Effector memory CD4-positive, alpha-beta T cell (primary cell): ENCODE measurements around the gene PHKG2.

ENCODE experiments used
- DNase-seq, 3 donors: peaks; one replicate each; pipeline ENCODE4 v3.0.0-alpha.2; 2020
- H3K27ac ChIP-seq: 2 replicates; pipeline ENCODE4 v1.7.0; 2013; ENCODE audit warnings: mild to moderate bottlenecking, low read length, moderate library complexity; ENCODE audit not compliant: insufficient read depth, poor library complexity, severe bottlenecking
- H3K27me3 ChIP-seq: replicated peaks from 2 replicates; pipeline ENCODE4 v1.7.0; 2013; ENCODE audit warnings: mild to moderate bottlenecking, low read length; ENCODE audit not compliant: insufficient read depth, control insufficient read depth, poor library complexity, severe bottlenecking
- H3K36me3 ChIP-seq: 2 replicates; pipeline ENCODE4 v1.7.0; 2013; ENCODE audit warnings: mild to moderate bottlenecking, low read length, moderate library complexity; ENCODE audit not compliant: control insufficient read depth, insufficient read depth
- H3K4me1 ChIP-seq: 2 replicates; pipeline ENCODE4 v1.7.0; 2013; ENCODE audit warnings: low read length, mild to moderate bottlenecking; ENCODE audit not compliant: control insufficient read depth, insufficient read depth, poor library complexity, severe bottlenecking
- H3K4me3 ChIP-seq: 2 replicates; pipeline ENCODE4 v1.7.0; 2013; ENCODE audit warnings: low read length, low read depth, mild to moderate bottlenecking; ENCODE audit not compliant: insufficient read depth, poor library complexity, severe bottlenecking
- H3K9me3 ChIP-seq: 2 replicates; pipeline ENCODE4 v1.7.0; 2013; ENCODE audit warnings: mild to moderate bottlenecking, low read length, moderate library complexity; ENCODE audit not compliant: control insufficient read depth

Gene PHKG2

DNA sequence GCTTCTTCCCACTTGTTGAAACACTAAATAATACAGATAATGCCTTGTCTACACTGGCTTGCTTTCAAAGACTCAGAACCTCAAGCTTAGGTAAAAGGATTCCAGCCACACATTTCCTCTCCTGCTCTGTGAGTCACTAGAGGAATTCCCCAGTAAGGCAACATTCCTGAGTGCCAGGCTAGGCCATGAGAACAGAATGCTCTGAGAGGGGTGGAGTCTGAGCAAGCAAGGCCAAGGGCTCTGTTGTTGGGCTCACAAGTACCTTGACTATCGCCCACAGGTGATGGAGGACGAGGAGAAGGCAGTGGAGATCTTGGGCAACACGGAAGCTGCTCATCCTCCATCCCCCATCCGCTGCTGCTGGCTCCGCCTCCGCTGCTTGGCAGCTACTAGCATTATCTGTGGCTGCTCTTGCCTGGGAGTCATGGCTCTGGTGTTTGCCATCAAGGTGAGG is 6.7 kb upstream of the PHKG2 start:
- Histone ChIP-seq H3K4me1 (no peaks in the 10 kb centered on the region), H3K27me3 (no peaks in the 10 kb centered on the region), H3K4me3 (no peak overlapping the region), H3K9me3 (no peaks in the 10 kb centered on the region), H3K36me3 (peaks cover 47% of the 10 kb centered on the region), H3K27ac (no peak overlapping the region)
- no peak for DNase-seq

DNA sequence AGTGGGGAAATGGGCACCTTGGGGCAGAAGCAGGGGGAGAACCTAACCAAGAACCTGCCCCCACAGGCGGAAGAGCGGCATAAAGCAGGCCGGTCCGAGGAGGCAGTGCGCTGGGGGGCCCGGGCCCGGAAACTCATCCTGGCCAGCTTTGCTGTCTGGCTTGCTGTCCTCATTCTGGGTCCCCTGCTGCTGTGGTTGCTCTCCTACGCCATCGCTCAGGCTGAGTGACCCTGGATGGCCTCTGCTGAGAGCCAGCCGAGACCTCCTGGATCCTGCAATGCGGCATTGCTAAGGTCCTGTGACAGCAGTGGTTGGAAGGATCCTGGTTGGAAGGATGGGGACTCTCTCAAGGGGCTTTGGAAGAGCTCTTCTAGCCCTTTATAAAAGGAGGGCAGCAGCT is 4.5 kb upstream of the PHKG2 start:
- H3K4me3 ChIP-seq, result no peak overlapping the region
- H3K36me3 ChIP-seq, result peaks cover 24% of the 10 kb centered on the region
- H3K4me1 ChIP-seq, result peaks cover 3% of the 10 kb centered on the region
- H3K27me3 ChIP-seq, result no peaks in the 10 kb centered on the region
- H3K27ac ChIP-seq, result peak overlapping the region; percentile 11
- no peak for DNase-seq
- no peaks in the 10 kb centered on the region for H3K9me3 ChIP-seq

DNA sequence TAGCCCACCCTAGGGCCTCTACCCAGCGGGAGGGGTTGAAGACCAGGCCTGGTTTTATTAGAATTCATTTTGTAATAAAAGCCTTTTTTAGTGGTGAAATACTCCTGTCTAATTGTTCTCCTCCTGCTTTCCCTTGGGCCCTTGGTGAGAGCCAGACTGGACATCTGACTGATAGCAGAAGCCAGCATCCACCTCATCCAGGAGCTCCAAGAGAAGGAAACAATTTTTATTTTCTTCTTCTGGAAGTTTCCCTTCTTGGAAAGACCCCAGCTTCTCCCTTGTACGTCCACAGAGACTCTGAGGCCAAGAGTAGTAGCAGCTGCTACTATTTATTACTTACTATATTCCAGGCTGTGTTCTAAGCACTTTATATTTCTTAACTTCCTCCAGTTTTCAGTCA is 4.0 kb upstream of the PHKG2 start:
- H3K27ac ChIP-seq, result peak overlapping the region; percentile 11
- H3K4me1 ChIP-seq, result peaks cover 3% of the 10 kb centered on the region
- no peak overlapping the region for H3K4me3 ChIP-seq
- peaks cover 20% of the 10 kb centered on the region for H3K36me3 ChIP-seq
- no peaks in the 10 kb centered on the region for H3K27me3 ChIP-seq
- no peaks in the 10 kb centered on the region for H3K9me3 ChIP-seq
- DNase-seq, result no peak

DNA sequence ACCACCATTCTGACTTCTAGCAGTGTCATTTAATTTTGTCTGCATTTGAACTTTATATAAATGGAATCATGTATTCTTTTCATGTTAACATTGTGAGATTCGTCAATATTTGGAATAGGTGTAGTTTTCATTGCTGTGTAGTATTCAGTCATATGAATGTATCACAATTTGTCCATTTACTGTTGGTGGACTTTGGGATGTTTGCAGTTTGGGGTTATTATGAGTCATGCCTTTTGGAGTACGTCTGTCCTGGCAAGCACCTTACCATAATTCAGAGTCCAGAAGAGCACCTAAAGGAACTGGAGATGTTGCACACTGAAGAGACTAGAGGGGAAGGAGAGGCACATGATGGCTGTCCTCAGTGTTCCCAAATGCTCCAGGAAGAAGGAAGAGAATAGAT is 3.1 kb upstream of the PHKG2 start:
- Histone ChIP-seq H3K9me3 (no peaks in the 10 kb centered on the region), H3K36me3 (peaks cover 17% of the 10 kb centered on the region), H3K4me3 (no peak overlapping the region), H3K27ac (no peak overlapping the region), H3K4me1 (peaks cover 3% of the 10 kb centered on the region), H3K27me3 (no peaks in the 10 kb centered on the region)
- no peak for DNase-seq

DNA sequence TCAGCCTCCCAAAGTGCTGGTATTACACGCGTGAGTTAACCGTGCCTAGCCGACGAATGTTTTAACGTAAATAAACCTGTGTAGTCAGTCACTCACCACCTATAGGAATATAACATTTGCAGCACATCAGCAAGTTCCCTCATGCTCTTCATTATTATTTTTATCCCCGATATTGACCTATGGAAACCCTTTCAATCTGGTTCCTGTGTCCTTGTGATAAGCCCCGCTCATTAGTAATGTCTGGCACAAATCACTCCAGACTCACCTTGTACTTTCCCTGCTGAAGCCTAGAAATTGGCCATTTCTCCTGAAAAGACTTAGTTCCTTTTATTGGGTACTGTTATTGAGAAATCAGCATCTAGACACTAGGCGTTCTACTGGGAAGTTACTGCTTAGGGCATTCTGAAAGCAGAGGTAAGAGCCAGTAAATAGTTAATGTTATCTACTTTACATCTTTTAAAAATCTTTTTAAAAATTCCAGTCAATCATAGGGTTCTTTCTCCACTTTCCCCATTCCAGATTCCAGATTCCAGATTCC is 1.5 kb upstream of the PHKG2 start:
- H3K27me3 ChIP-seq, result no peaks in the 10 kb centered on the region
- peaks cover 18% of the 10 kb centered on the region for H3K36me3 ChIP-seq
- H3K4me3 ChIP-seq, result no peak overlapping the region
- no peak for DNase-seq
- no peak overlapping the region for H3K27ac ChIP-seq
- H3K9me3 ChIP-seq, result no peaks in the 10 kb centered on the region
- peaks cover 3% of the 10 kb centered on the region for H3K4me1 ChIP-seq

DNA sequence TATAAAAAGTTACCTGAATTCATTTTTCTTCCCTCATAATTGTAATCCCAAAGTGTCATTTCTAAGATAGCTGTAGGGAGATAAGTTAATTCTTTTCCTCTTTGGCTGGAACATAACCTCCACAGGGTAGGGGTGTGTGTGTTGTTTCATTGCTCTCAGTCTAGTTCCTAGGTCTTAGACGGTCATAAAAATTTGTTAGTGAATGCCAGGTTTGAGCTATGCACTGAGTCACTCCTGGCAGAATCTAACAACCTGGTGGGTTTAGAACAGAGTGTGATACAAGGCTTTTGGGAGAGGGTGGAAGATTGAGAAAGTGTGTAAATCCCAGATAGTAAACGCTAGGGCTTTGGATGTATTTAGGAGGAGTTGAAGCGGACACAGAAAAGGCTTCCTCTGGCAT is 894 bp upstream of the PHKG2 start:
- peaks cover 15% of the 10 kb centered on the region for H3K36me3 ChIP-seq
- H3K27ac ChIP-seq, result peak overlapping the region; percentile 63
- peak overlapping the region; percentile 57 for H3K4me3 ChIP-seq
- DNase-seq, result no peak
- peaks cover 3% of the 10 kb centered on the region for H3K4me1 ChIP-seq
- H3K9me3 ChIP-seq, result no peaks in the 10 kb centered on the region
- no peaks in the 10 kb centered on the region for H3K27me3 ChIP-seq

DNA sequence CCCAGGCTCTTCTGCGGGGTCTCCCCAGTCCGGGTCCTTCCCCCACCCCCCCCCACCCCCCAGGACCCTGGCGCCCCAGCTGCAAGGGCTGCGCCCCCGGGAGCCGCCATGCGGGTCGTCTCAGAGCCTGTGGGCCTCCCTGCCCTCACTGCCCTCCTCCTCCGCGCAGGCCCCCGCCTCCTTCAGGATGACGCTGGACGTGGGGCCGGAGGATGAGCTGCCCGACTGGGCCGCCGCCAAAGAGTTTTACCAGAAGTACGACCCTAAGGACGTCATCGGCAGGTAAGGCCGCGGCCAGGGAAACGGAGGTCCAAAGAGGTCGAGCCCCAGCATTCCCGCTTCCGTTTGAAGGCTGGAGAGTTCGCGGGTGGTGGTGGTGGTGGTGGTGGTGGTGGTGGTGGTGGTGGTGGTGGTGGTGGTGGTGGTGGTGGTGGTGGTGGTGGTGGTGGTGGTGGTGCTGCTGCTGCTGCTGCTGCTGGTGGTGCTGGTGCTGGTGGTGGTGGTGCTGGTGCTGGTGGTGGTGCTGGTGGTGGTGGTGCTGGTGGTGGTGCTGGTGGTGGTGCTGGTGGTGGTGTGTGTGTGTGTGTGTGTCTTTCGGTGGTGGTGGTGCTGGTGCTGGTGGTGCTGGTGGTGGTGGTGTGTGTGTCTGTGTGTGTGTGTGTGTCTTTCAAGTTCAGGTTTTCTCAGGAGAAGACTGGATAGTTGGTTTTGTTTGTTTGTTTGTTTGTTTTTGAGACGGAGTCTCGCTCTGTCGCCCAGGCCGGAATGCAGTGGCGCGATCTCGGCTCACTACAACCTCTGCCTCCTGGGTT is 615 bp downstream of the PHKG2 start:
- H3K9me3 ChIP-seq, result no peaks in the 10 kb centered on the region
- no peaks in the 10 kb centered on the region for H3K27me3 ChIP-seq
- peak in 1 of 3 donors; percentile 9 for DNase-seq
- H3K4me3 ChIP-seq, result peak overlapping the region; percentile 57
- peak overlapping the region; percentile 45 for H3K27ac ChIP-seq
- H3K36me3 ChIP-seq, result peaks cover 24% of the 10 kb centered on the region
- peaks cover 3% of the 10 kb centered on the region for H3K4me1 ChIP-seq

DNA sequence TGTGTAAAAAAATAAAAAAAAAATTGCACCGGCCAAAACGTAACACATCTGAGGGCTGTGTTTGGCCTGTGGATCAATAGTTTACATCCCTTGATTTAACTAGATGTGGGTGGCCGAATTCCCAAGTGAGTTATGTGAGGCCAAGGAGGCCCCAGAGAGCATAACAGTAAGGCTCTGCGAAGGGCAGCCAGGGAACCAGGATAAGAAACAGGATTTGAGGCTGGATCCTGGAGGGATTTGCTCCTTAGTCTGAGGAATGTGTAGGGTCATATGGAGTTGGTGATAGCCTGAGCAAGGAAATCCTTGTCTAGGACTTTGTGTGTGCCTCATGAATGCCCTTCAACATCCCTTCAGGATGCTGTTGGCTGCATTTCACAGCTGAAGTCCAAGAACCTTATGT is 2.0 kb downstream of the PHKG2 start:
- H3K27ac ChIP-seq, result no peak overlapping the region
- H3K36me3 ChIP-seq, result peaks cover 33% of the 10 kb centered on the region
- DNase-seq, result no peak
- H3K9me3 ChIP-seq, result no peaks in the 10 kb centered on the region
- no peaks in the 10 kb centered on the region for H3K27me3 ChIP-seq
- peaks cover 3% of the 10 kb centered on the region for H3K4me1 ChIP-seq
- H3K4me3 ChIP-seq, result no peak overlapping the region

DNA sequence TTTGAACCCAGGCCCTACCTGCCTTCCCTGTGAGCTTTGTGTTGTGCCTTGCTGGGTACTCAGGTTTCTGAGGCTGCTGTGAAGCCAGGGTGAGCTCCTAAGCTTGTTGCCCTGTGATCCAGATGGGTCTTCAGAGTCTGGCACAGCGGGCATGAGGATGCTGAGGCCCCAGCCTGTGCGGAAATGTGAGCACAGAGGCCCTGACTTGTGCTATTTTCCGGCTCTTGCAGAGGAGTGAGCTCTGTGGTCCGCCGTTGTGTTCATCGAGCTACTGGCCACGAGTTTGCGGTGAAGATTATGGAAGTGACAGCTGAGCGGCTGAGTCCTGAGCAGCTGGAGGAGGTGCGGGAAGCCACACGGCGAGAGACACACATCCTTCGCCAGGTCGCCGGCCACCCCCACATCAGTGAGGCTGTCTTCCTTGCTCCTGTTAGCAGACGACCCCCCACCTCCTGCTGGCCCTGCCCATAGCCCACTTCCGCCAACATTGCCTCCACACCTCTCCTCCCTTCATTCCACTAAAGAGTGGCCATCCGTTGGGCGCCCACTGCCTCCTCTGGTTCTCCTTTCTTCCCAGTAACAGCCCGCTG is 2.7 kb downstream of the PHKG2 start:
- no peaks in the 10 kb centered on the region for H3K27me3 ChIP-seq
- H3K4me1 ChIP-seq, result peaks cover 3% of the 10 kb centered on the region
- H3K36me3 ChIP-seq, result peaks cover 33% of the 10 kb centered on the region
- H3K27ac ChIP-seq, result no peak overlapping the region
- no peak overlapping the region for H3K4me3 ChIP-seq
- DNase-seq, result no peak
- H3K9me3 ChIP-seq, result no peaks in the 10 kb centered on the region

DNA sequence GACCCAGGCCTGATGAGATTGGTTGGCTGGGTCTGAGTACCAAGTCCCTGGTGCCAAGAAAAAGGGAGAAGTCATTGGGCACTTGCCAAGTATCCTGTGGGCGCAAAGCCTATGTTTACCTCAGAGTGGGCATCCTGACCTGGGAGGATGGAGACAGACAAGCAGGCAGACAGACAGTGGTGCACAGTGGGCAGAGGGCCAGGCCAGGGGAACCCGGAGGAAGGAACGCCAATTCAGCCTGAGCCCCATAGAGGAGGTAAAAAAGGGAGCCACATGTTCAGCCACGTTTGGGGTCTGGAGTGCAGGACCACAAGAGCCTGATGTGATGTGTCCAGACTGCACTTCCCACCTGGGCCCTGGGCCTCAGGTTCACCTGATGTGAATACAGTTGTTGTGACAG is 5.4 kb downstream of the PHKG2 start:
- Histone ChIP-seq H3K4me1 (no peaks in the 10 kb centered on the region), H3K4me3 (no peak overlapping the region), H3K36me3 (peaks cover 39% of the 10 kb centered on the region), H3K27ac (no peak overlapping the region), H3K9me3 (no peaks in the 10 kb centered on the region), H3K27me3 (no peaks in the 10 kb centered on the region)
- no peak for DNase-seq
